ENCODE results near the gene NOVA2.
"Not testable (repeated sequence)": the region's sequence is repeated elsewhere in the genome, so short reads cannot be mapped to it uniquely, and the experiment has no call there.

NOVA2 gene

DNA sequence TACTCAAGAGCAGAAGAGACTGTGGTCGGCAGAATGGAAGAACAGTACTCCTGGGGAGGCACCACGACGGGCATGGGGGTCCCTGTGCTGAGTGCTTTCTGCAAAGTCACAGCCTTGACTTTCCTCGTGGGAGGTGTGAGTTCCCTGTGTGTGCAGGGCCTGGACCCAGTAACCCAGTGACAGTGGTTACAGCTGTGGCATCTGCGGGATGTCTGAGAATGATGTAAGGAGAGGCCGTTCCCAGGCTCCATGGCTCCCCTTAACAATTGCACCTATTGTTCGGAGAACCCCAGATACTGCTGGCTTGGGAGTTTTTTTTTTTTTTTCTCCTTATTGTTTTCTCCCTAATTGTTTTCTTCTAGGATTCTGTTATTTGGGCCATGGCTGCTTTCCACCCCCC lies 54.0 kb downstream of the NOVA2 start:
- DNase-seq = no peak

DNA sequence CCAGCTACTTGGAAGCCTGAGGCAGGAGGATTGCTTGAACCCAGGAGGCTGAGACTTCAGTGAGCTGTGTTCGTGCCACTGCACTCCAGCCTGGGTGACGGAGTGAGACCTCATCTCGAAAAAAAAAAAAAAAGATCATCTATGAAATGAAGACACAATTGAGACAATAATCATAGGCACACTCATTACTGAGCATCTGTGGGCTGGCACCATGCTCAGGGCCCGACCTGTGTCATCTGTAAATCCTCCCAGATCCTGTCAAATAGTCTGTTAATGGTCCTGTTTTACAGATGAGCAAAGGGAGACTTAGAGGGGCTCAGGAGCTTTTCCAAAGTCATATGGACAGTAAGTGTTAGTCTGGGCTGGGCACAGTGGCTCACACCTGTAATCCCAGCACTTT lies 54.9 kb downstream of the NOVA2 start:
- DNase-seq = no peak

DNA sequence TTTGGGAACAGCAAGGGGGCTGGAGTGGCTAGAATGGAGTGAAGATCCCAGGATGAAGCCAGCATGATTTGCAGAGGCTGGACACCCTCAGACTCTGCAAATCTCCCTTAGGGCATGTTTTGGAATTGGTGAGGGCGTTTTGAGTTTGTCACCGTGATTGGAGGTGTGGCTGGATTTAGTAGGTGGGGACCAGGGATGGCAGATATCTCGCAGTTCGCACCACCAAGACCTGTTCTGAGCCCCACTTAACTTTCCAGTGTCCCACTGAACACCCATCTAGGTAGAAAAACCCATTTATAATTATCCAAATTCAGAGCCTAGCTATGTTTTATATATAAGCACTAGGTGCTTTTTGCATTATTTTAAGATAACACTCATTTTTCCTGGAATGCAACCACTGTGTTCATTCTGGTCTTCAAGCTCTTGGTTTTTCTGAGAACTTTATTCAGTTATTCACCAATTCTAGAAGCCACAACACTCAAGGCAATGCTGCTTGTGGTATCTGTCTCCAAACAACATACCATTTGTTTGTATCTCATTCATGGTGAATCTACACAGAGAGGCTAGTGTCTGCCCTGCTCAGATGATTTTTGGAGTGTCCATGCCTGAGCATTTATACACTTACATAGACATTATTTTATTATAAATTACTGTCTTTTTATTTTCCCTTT lies 56.1 kb downstream of the NOVA2 start:
- DNase-seq = no peak

DNA sequence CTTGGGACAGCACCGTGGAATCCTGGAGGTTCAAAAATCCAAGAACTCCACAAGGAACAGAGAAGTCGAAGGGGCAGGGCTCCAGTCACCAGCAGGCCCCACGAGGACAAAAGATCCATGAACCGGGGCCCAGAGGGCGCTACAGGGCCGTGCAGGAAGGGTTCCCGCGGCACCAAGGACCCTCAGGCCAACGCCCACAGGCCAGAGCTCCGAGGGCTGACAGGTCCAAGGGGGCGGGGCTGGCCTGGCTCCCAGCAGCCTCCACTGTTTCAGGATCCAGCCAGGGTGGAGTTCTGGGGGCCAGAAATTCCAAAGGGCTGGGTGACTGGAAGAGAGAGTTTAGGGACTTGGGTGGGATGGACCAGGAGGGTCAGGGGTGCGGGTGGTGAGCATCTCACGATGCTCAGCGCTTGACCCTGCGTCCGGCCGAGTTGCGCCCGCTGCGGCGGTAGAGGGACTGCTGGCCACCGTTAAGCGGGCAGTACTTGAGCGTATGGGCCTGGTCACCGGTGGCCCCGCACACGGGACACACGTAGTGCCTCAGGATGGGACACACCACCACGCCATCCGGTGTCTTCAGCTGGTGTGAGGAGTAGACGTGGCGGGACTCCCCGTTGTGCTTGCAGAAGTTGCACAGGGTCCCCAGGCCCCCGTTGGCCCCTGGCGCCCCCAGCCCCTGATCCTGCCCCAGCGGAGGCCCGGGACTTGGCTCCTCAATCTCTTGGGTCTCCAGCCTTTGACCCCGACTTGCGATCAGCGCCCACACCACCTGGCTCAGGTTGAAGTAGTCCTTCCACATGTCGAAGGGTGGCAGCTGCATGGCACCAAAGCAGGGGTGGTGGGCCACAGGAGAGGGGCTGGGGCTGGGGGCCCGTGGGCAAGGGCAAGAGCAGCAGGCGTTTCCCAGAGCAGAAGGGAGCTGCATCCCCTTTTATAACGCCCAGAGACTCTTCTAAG lies 59.5 kb downstream of the NOVA2 start, which contains the start of gene NANOS2:
Gene NANOS2, minus strand, starts transcription at position 905 of the 957 bp plus-strand sequence. Its CDS starts 85 bp downstream, at position 820.
- DNase-seq = no peak

DNA sequence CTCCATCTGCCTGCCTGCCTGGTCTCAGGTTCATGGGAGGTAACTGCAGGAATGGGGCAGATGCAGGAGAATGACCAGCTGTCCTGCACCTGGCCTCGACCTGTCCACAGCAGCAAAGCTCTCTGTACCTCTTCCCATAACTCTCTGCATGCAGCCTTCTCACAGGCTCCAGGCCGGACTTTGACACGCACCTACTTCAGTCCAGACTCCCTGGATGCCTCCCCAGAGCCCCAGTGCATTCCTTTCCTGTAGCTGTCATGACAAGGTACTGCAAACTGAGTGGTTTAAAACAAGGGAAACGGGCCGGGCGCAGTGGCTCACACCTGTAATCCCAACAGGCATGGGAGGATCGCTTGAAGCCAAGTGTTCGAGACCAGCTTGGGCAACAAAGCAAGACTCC lies 62.4 kb downstream of the NOVA2 start:
- DNase-seq = no peak

DNA sequence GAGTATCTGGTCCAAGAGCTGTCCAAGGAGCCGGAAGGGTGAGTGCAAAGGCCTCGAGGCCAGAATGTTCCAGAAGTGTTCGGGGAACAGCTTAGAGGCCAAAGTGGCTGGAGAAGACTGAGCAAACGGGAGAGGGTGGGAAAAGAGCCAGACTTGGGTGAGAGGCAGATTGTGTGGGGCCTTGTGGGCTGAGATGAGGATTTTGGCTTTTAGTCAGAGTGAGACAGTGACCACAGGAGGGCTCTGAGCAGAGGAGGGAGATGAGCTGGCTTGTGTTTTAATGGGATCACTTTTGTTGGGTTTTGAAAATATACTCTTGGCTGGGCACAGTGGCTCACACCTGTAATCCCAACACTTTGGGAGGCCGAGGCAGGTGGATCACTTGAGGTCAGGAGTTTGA lies 64.7 kb downstream of the NOVA2 start:
- DNase-seq = no peak

DNA sequence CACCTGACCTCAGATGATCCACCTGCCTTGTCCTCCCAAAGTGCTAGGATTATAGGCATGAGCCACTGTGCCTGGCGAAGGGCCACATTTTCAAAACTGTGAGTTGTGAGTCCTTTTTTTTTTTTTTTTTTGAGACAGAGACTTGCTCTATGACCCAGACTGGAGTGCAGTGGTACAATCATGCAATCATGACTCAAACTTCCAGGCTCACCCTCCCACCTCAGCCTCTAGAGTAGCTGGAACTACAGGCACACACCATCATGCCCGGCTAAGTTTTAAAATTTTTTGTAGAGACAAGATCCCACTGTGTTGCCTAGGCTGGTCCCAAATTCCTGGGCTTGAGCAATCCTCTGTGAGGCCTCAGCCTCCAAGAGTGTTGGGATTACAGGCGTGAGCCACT lies 67.4 kb downstream of the NOVA2 start:
- no peak for DNase-seq

DNA sequence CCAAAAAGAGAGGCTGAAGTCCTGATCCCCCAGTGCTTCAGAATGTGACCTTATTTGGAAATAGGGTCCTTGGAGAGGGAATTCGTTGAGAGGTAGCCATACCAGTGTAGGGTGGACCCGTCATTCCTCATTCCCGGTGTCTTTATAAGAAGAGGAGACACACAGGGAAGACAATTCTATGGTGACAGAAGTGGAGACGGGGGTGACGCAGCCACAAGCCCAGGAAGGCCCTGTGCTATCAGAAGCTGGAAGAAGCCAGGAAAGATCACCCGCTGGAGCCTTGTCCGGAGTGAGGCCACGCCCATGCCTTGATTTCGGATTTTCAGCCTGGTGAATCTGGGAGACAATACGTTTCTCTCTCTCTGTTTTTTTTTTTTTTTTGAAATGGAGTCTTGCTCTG lies 68.7 kb downstream of the NOVA2 start:
- DNase-seq = no peak

DNA sequence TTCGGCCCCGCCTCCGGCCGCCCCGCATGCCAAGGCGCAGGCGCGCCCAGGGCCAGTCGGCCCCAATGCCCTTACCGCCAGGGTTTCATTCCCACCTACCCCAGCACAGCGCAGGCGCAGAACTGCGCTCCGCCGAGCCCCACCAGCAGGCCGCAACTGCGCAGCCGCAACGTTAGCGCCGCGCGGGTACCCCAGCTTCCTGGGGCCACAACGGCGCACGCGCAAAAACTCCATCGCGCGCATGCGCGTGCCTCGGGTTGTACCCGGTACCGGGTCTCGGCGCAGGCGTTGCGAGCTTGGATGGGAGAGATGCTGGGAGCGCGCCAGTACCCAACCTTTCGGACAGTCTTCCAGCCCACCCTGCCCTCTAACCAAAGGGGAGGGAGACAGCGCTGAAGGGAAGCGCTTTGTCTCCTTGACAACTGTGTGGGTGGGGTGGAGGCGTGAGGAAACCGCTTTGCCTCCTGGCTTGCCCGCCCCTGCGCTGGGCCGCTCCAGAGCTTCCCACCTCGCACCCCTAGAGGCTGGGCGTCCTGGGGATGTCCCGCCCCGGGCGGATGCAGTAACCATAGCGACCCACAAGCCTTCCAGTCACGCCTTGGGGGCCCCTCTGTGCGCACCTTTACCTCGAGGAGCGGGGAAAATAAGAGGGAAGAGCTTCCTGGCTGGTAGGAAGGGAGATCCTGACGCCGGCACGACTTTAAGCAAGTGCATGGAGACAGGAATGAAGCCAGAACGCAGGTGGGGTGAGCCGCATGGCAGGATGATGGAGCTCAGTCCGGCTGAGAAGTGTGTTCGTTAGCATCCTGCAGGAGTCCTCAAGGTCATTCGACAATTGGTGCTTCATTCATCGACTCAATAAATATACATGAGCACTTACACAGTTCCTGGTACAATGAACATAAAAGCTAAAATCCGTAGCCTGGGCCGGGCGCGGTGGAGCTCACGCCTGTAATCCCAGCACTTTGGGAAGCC lies 70.7 kb downstream of the NOVA2 start:
- peak; percentile 100 for DNase-seq

DNA sequence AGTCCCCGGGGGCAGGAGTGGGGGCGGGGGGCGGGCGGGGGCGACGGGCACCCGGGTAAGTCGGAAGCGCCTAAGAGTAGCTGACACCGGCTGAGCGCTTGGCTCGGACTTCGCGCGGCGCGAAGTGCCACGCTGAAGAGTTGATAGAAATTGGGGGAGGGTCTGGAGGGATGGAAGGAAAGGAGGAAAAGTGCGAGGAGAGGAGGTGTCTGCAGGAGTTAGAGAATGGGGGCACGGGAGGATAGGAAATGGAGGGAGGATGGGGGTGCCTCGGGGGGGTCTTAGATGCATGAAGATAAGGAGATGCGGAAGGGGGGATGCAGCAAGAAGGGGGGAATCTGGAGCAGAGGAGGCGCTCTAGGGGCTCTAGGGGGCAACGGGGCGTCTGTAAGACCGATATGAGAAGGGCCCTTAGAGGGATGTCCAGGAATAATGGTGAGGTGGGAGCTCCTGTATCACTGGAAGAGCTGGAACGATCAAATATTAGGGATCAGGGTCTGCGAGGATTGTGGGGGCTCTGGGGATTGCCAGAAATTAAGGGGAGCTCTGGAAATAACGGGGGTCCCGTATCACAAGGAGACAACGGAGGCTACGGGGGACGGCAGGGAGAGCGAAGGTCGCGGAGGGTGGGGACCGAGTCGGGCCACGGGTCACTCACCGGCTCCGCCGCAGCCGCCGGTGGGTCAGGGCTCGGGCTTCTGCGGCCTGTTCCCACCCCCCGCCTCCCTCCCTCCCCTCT lies 71.6 kb downstream of the NOVA2 start, which contains the start of gene MYPOP:
Gene MYPOP, minus strand, starts transcription at position 702 of the 739 bp plus-strand sequence. CDS start 840 bp downstream, outside the sequence.
- peak; percentile 11 for DNase-seq

DNA sequence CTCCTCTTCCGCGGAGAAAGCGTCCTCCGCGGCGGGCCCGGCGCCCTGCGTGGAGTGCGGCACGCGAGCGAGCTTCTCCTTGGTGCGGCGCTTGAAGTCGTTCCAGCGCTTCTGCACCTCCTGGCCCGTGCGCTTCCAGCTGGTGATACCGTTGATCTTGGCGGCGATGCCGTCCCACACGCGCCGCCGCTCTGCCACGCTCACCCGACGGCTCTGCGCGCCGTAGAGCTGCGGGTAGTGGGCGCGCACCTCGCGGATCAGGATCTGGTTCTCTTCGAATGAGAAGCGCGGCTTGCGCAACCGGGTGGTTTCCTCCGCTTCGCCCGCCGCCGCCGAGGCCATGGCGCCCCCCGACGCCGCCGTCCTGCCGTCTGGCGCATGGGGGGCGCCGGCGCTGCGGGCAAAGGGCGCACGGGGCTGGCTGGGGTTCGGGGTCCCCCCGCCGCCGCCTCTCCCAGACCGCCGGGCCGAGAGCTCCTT lies 72.2 kb downstream of the NOVA2 start:
- peak; percentile 44 for DNase-seq

DNA sequence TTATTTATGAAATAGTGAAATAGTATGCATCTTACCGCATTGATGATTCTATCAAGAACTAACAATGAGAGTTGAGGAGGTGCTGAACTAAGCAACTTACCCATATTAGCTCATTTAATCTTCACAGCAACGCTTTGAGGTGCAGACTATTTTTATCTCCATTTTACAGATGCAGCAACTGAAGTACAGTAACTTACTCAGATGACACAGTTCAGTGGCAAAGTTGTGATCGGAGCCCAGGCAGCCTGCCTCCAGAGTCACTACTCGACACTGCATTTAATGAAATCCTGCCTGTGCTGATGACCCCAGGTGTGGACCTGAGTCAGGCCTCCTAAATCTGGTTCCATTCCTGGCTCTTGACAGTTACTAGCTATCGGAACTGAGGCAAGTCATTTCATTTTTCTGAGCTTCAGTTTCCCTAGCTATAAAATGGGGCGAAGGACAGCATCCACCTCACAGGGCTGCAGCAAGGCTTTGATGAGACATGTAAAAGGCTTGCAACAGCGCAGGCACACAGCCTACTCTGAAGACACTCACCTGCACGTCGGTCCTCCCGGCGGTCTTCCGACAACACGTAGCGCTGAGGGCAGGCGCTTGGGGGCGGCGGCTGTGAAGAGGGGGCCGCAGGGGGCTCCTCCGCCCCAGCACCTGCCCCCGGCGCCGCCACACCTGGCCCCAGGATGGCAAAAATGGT lies 72.8 kb downstream of the NOVA2 start:
- no peak for DNase-seq

DNA sequence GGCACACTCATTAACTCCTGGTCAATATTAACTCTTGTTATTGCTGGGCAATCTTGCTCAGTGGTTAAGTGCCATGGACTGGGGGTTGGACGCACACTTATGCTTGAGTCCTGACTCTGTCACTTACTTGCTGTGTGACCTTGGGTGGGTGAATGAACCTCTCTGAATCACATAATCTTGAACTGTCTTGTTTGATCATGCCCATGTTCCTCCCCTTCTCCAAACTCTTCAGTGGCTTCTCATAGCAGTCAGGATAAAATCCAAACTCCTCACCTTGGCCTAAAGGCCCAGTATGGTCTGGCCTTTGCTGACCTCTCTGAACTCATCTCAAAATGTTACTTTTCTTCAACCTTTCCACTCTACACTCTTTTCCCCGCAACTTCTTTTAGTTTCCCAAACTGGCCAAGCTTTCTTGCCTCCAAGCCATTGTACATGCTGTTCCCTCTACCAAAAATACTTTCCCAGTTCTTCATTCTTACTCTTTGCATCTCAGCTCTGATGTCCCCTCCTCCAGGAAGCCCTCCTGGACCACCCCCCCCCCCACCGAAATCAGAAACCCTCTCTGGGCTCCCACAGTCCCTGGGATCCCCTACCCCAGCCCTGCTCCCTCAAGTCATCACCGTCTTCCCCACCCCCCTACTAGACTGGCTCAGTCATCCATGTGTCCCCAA lies 73.6 kb downstream of the NOVA2 start:
- DNase-seq = no peak

DNA sequence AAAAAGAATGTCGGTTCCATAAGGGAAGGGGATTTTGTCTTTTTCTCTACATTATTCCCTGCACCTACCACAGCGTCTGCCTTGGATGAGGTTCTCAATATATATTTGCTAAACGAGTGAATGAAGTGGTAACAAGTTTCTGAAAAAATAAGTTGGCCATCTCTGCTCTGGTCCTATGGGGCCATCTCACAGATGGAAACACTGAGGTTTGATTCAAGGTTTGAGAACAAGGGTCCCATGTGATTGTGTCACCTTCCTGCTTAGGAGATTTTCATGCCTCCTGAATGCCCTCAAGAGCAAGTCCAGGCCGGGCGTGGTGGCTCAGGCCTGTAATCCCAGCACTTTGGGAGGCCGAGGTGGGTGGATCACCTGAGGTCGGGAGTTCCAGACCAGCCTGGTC lies 74.4 kb downstream of the NOVA2 start:
- no peak for DNase-seq

DNA sequence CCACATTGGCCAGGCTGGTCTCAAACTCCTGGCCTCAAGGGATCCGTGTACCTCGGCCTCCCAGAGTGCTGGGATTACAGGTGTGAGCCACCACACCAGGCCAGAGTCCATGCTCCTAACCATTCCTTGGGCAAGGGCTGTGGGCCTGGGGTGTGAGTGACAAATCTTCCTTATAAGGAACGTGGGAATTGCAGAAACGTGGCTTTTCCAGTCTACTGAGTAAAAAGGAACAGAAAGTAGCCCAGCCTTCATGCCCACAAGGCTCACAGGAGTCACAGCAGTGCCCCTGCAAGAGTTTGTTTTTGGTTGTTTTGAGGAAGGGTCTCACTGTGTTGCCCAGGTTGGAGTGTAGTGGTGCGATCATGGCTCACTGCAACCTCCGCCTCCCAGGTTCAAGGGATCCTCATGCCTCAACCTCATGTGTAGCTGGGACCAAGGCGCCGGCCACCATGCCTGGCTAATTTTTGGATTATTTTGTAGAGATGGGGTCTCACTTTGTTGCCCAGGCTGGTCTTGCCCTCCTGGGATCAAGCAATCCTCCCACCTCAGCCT lies 76.3 kb downstream of the NOVA2 start:
- no peak for DNase-seq

DNA sequence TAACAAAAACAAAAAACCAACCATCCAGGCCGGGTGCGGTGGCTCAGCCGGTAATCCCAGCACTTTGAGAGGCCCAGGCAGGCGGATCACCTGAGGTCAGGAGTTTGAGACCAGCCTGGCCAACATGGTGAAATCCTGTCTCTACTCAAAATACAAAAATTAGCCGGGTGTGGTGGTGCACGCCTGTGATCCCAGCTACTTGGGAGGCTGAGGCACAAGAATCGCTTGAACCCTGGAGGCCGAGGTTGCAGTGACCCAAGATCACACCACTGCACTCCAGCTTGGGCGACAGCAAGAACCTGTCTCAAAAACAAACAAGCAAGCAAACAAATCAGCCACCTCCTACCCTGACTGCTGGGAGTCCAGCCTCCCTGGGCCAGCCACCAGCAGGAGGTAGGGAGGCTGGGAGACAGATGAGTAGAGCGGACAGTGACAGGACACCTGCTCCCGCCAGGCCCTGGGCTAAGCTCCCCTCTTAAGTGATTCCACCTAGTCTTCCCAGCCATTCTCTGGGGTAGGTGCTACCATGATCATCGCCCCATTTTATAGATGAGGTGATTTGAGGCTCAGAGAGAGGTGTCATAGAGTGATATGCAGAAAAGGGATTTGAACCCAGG lies 77.6 kb downstream of the NOVA2 start:
- DNase-seq = not testable (repeated sequence)

DNA sequence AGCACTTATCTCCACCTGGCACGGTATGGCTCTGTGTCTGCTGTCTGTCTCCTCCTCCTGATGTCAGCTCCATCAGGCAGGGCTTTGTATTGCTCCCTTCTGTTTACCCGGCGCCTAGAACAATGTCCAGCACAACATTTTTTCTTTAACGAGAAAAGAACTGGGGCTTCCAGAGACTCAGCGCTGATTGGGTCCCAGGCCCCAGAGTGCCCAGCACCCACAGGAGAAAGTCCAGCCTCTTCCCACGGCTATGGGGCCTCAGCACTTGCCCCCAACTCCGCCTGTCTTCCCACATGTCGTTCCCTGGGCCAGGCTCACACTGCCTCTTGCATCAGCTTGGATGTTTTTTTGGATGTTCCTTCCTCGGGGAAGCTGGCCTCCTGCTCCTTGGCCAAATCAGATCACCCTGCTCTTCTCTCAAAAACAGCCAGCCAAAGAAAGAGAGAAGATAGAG lies 78.1 kb downstream of the NOVA2 start:
- DNase-seq = no peak

DNA sequence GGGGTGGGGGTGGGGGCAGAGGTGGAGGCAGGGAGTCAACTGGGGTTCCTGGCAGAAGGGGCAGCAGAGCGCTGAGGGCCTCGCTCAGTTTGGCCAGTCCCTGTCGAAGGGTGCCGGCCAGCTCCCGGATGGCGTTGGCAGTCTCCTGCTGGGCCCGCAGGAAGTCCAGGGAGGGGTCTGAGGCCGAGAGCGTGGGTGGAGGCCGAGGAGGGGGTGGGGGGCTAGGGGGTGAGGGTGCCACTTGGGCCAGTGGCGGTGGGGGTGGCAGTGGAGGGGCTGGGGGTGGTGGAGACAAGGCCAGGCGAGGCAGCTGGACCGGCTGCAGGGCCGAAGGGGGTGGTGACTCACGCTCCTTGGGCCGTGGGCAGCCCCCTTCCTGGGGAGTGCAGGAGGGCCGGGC lies 82.8 kb downstream of the NOVA2 start:
- DNase-seq = no peak

DNA sequence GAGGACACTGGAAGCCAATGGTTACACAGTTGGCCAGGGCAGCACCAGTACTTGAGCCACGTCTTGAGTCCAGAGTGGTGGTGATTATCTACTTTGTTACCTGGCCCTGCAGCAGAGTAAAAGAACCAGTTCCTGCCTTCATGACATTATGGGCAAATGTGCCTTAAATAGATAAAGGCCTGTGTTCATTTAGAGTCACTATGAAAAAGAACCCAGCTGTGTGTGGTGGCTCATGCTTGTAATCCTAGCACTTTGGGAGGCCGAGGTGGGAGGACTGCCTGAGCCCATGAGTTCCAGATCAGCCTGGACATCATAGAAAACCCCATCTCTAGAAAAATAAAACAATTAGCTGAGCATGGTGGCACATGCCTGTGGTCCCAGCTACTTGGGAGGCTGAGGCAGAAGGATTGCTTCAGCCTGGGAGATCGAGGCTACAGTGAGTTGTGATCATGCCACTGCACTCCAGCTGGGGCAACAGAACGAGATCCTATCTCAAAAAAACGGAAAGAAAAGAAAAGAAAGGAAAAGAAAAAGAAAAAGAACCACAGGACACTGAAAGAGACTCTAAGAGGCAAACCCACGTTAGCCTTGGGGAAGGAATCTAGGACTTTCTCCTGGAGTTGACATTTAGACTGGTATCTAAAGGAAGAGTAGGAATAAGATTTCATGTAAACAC lies 84.3 kb downstream of the NOVA2 start:
- DNase-seq = no peak

All from stimulated activated CD4-positive, alpha-beta T cell treated with anti-CD3 and anti-CD28 coated beads, Interleukin-4, amount 100 ng/mL, for 1 hour (primary cell).